ENCODE data around the gene AP2M1.

Gene AP2M1

DNA sequence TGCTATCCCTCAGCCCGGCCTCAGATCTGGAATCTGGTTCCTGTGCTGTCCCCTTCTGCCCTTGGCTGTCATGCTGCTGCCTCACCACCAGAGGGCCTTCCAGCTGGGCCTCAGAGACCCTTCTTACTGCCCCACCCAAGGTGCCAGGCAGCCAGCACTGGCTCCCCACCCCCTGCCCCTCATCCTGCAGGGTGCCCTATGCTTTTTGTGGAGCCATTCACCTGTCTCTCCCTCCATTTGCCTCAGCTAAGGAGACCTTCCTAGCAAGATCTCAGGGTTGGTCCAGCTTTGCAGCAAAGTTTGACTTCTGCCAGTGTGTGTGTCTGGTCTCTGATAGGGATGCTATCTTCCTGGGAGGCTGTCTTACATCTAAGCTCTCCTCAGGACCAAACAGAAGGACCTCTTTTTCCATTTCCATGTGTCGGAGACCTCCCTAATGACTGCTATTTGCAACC lies 52.9 kb downstream of the AP2M1 start:
- DNase-seq (ENCODE audit: low spot score), result peak; percentile 83
- TF ChIP-seq, protein P1, sequence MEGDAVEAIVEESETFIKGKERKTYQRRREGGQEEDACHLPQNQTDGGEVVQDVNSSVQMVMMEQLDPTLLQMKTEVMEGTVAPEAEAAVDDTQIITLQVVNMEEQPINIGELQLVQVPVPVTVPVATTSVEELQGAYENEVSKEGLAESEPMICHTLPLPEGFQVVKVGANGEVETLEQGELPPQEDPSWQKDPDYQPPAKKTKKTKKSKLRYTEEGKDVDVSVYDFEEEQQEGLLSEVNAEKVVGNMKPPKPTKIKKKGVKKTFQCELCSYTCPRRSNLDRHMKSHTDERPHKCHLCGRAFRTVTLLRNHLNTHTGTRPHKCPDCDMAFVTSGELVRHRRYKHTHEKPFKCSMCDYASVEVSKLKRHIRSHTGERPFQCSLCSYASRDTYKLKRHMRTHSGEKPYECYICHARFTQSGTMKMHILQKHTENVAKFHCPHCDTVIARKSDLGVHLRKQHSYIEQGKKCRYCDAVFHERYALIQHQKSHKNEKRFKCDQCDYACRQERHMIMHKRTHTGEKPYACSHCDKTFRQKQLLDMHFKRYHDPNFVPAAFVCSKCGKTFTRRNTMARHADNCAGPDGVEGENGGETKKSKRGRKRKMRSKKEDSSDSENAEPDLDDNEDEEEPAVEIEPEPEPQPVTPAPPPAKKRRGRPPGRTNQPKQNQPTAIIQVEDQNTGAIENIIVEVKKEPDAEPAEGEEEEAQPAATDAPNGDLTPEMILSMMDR (IDR thresholded peaks at IDR 0.05; ENCODE audit: extremely low read depth, missing control alignments), result peak; percentile 86

DNA sequence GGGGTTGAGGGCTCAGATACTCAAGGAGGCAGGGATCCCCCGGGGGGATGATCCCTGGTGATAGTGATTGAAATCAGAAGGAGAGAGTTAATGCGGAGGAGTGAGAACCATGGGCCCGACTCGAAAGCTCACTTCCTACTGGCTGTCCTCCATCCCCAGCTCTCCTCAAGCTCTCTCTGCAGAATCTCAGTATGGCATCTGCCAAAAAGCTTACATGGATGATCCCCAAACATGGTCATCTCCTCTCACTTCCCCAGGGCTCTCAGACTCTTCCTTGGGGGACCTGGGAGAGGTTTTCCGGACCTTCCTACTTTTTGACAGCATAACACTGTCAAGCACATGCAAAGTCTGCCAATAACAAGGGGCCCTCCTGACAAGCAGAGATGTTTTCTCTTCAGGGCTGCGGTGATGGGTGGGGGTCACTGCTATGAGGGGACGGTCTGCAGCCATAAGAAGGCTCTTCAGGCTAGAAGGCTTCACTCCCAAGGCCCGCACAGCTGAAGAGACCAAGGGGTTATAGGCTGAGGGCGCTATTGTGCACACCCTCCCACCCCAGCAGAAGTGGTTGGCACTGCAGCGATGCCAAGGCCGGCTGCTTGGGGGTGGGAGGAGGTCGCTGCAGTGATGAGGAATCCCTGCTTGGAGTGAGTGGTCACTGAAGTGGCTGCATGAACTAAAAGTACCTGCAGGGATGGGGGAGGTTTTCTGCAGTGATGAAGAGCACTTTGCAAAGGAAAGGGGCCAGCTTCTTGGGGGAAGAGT lies 53.9 kb downstream of the AP2M1 start:
- DNase-seq (ENCODE audit: low spot score), result peak; percentile 33
- TF ChIP-seq, protein P1 (IDR thresholded peaks at IDR 0.05; ENCODE audit: extremely low read depth, missing control alignments), result no peak

DNA sequence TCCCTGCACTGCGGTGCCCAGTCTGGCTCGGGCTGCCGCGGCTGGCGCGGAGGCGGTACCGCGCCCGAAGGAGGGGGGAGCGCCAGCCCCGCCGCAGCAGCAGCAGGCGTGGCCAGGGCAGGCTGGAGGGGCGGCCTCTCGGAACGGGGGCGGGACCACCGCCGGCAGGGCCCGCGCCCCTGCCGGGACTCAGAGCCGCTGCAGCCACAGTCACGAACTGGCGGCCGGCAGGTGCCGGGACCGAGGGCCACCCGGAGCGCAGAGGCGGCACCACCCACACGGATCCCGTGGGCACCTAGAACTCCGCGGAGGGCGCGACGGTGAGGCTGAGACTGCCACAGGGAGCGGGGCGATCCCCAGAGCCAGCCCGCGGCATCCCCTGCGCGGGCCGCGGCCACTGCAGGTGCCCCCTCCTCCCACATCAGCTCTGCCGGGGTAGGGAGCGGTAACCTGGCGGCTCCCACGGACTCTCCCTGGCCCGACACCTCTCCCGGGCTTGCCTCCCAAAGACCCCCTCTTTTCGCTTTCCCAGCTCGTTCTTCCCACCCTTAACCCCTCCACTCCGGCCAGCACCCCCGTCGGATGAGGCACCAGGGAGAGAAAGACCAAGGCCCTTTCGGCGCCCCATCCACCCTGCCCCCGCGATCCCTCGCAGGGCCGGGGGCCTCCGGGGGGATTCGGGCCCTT lies 54.9 kb downstream of the AP2M1 start, which contains the start of gene VWA5B2:
TSS of gene VWA5B2 (plus strand) at position 192 of the 687 bp plus-strand sequence. CDS start 944 bp downstream, outside the sequence.
- peak; percentile 96 for DNase-seq (ENCODE audit: low spot score)
- TF ChIP-seq, protein P1 (IDR thresholded peaks at IDR 0.05; ENCODE audit: extremely low read depth, missing control alignments), result no peak

DNA sequence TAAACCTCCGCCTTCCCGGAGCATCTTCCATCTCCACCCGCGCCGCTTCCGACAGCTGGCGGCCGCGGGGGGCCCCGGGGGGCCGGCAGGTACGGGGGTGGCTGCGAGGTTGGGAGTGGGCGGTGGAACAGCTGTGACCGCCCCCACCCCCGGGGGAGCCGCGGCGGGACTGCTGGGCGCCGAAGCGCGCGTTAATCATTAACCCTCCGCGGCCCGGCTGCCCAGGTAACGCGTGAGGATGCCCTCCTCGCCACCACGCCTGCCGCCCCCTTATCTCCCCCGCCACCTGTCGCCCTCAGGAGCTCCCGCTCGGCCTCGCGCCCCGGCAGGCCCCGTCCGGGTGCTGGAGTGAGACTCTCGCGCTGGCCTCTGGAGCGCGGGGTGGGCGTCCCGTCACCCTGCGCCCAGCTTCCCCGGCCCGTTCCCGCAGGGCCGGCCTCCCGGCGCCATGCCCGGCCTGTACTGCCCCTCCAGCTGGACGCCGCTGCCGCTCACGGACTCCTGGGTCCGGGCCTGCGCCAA lies 55.5 kb downstream of the AP2M1 start:
- TF ChIP-seq, protein P1 (IDR thresholded peaks at IDR 0.05; ENCODE audit: extremely low read depth, missing control alignments), result no peak
- peak; percentile 82 for DNase-seq (ENCODE audit: low spot score)

DNA sequence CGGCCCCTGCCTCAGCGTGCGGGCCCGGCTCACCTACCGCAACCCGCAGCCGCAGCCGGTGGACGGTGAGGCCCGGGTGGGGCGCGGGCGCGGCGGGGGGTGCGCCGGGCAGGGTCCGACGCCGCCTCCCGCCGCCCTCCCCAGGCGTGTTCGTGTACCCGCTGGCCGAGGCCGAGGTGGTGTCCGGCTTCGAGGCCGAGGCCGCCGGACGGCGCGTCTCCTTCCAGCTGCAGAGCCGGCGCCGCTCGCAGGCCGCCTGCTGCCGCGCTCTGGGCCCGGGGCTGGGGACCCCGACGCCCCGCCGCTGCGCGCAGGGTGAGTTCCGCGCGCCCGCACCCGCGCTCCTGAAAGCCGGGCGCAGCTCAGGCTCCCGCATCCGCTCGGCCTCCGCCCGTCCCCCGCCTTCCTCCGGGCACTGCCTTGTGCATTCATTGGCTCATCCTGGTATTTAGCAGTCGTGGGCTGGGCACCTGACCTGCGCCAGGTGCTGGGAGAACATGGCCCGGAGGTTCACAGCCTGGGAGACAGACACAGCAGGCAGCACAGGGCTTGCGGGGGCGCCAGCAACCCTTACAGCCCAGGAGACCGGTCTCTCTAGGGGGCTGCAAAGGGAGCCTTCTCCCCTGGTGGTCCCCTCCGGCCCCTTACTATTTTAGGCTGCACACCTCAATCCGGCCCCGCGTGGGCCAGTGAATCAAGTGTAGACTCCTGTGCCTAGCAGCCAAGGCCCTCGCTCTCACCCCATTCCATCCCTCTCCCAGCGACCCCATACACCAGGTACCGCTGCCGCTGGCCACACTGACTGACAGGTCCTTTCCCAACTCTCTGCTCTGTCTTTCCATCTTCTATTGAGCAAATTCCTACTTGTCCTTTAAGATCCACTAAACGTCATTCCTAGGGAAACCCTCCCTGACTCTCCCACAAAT lies 56.2 kb downstream of the AP2M1 start:
- TF ChIP-seq, protein P1 (IDR thresholded peaks at IDR 0.05; ENCODE audit: extremely low read depth, missing control alignments), result no peak
- peak; percentile 39 for DNase-seq (ENCODE audit: low spot score)

DNA sequence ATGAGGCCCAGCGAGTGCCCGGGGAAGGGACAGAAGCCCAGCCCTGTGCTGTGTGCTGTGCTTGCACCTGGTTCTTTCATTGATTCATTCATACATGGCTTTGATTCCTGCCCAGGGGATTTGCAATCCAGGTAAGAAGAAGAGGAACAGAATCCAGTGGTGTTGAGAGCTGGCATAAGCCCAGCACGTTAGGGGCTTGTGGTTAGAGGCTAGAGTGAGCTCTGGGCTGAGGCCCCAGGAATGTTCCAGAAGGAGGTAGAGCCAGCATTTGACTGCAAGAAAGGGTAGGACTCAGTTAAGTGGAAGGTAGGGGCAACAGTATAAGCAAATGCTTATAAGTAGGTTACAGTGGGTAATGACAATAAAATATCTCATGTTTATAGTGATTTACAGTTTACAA lies 57.0 kb downstream of the AP2M1 start:
- TF ChIP-seq, protein P1 (IDR thresholded peaks at IDR 0.05; ENCODE audit: extremely low read depth, missing control alignments), result no peak
- no peak for DNase-seq (ENCODE audit: low spot score)

Data from GM20000 (cell line).